Pons (tissue), 1 donor: ENCODE data around the gene ADD1.
A peak's percentile ranks its signal among the peaks of the same experiment; 100 is the strongest.
"Not testable (repeated sequence)": the region's sequence is repeated elsewhere in the genome, so short reads cannot be mapped to it uniquely, and the experiment has no call there.

Experiments used
- DNase-seq: peaks from one replicate; pipeline ENCODE4 v3.0.0-alpha.2; 2016; ENCODE audit warnings: low spot score

ADD1 gene

DNA sequence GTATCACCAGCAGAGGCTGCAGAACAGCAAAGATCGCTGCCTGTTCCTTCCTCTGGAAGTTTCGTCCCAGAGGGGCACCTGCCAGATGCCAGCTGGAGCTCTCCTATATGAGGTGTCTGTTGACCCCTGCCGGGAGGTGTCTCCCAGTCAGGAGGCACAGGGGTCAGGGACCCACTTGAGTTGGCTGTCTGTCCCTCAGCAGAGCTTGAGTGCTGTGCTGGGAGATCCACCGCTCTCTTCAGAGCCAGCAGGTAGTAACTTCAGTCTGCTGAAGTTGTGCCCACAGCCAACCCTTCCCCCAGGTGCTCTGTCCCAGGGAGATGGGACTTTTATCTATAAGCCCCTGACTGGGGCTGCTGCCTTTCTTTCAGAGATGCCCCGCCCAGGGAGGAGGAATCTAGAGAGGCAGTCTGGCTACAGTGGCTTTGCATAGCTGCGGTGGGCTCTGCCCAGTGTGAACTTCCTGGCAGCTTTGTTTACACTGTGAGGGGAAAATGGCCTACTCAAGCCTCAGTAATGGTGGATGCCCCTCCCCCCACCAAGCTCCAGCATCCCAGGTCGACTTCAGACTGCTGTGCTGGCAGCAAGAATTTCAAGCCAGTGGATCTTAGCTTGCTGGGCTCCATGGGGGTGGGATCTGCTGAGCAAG lies 78.9 kb downstream of the ADD1 start:
- not testable (repeated sequence) for DNase-seq

DNA sequence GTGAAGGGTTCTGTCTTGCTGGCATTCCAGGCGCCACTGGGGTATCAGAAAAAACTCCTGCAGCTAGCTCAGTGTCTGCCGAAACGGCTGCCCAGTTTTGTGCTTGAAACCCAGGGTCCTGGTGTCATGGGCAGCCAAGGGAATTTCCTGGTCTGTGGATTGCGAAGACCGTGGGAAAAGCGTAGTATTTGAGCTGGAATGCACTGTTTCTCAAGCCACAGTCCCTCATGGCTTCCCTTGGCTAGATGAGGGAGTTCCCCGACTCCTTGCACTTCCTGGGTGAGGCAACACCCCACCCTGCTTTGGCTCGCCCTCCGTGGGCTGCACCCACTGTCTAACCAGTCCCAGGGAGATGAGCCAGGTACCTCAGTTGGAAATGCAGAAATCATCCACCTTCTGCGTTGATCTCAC lies 79.5 kb downstream of the ADD1 start:
- no peak for DNase-seq

DNA sequence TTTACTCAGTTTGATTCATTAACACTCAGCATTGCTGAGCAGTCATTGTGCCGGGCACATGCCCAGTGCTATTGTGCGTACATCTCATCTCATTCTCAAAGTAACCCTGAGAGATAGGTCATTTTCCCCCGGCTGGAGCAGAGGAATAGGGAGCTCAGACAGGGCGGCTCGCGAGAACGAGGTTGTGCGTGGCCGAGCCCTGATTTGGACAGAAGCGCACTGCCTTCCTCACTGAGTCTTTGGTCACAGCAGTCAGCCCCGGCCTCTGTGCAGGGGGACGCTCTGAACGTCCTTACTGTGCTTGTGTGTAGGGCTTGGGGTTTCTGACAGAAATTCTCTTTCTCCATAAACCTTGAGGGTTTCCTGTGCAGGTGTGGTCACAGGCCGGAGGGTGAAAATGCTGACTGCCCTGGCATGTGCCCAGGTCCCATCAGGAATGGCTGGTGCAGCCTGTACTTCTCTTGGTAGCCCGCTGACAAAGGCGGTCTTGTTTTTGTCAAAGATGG lies 80.1 kb downstream of the ADD1 start:
- peak; percentile 34 for DNase-seq

DNA sequence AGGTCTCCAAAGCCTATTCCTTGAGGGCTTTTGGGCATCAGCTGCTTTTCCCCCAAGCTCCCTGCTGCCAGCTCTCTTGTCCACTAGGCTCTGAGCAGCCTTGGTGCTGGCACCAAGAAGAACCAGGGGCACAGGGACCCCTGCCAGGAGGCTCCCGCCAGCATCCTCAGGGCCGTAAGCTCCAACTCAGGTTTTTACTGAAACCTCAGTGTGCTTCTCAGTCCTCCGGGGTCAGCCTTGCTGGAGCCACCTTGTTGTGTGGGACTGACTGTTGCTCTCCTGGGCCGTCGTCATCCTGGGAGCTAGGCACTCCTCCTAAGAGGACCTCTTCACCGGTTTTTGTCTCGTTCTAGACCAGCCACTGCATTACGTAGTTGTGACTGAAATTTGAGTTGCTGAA lies 80.6 kb downstream of the ADD1 start:
- DNase-seq, result no peak

DNA sequence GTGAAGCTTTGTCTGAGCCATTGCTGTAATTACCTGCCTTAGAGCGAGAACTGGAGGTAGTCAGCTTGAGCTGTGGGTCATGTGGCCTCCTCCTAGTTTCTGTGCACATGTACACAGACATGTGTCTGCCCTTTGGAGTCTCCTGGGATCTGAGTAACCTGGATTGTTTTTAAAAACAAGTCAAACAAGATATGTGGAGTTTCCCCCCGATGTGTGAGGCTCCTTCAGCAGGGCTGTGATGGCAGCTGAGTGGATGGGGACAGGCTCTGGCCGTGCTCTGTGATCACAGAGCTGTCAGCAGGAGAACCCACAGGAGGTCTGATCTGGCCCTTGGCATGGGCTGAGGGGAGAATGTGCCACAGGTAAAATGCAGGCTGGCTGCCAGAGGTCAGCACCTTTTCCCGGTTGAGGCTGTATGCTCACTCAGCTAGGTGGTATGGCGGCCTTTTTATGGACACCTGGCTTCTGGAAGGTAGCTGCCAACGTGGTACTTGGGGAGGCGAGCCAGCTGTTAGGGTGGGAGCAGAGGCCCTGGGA lies 81.2 kb downstream of the ADD1 start:
- DNase-seq, result no peak

DNA sequence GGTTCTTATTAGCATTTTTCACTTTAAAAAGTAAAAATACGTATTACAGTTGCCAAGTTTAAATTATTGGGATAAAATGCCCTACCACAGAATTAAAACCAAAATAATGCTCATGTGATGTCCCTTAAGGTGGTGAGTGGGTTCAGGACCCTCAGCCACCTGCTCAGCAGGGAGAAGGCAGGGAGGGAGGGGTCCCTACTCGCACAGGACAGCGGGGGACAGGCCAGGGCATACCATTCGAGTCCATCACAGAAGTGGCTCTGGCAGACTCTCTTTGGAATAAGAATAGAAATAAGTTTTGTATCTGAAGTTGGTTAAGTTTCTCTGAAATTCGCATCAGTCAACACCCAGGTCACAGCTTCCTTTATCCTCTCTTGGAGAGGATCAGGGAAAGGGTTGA lies 81.9 kb downstream of the ADD1 start:
- no peak for DNase-seq

DNA sequence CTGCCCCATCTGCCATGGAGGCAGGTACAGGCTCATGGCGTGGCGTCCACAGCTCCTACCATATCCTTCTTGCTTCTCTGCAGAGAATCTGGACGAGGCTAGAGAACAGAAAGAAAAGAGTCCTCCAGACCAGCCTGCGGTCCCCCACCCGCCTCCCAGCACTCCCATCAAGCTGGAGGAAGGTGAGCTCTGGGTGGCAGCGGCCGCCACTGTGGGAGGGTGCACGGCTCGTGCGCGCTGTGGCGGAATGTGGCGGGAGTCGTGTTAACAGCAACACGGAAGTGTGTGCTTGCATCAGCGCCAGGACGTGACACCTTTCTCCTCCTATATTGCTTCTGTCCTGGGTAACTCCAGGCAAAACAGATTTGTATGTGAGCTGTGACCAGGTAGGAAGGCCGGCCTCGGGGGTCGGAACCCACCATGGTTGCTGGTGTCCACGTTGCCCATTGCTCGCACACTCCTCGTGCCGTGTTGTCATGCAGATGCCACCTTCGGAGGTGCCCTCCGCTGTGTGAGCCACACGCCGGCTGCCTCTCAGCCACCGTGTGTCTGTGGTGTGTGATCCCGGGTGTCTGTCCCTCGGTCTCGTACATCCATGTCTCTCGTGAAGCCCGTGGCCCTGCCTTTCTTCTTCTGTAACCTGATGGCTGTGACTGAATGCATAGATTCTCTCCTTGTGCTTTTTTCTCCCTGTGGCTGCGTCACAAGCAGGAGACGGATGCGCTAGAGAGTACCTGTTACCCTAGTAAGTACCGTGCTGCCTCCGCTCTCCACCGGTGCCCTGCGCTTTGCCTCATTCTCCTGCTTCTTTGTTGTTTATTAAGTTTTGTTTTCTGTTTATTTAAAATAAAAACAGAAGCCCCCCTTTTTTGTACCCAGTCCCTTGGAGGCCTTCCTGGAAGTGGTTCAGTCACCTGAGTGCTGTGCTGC lies 82.6 kb downstream of the ADD1 start:
- no peak for DNase-seq

DNA sequence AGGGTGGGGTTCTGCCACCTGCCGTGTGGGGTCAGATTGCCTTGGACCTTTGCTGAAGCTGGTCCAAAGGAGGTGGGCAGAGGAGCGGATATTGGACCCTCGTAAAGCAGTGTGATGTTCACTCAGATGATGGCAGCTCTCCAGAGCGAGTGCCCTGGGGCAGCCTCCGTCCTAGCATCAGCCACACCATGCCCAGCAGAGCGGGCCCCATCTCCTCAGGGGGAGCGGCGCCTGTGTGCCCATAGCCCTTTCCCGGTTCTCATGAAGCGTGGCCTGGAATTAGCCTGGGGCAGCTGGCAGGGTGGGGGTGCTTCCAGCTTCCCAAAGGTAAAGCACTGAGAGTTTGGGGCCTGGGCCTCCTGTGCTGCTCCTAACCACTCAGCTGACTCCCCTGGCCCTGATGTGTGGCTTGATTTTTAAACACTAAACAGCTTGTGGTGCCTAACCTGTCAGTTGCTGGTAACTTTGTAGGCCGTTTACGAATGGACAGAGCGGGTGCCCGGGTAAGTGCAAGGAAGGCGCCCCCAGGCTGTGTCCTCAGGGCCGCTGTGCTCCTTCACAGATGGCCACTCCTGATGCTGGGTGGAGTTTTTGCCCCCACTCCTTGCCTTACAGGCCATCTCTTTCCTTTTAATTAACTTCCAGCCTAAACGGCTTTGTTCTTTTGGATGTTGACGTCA lies 83.5 kb downstream of the ADD1 start:
- no peak for DNase-seq

DNA sequence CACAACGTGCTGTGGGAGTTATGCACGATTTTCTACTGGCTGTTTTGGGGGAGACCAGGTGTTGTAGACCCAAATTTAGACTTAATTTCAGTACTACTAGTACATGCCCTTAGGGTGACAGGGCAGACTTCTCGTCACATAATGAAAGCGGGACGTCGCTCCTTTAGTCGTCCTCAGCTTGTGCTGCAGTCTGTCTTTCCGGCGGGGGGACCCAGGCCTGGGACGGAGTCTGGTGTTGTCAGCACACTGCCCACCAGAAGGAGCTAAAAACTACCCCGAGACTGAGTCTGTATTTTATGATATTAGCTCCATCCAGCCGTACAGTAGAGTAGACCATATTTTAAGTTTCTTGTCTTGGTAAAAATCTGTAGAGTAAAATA lies 84.0 kb downstream of the ADD1 start:
- DNase-seq, result no peak

DNA sequence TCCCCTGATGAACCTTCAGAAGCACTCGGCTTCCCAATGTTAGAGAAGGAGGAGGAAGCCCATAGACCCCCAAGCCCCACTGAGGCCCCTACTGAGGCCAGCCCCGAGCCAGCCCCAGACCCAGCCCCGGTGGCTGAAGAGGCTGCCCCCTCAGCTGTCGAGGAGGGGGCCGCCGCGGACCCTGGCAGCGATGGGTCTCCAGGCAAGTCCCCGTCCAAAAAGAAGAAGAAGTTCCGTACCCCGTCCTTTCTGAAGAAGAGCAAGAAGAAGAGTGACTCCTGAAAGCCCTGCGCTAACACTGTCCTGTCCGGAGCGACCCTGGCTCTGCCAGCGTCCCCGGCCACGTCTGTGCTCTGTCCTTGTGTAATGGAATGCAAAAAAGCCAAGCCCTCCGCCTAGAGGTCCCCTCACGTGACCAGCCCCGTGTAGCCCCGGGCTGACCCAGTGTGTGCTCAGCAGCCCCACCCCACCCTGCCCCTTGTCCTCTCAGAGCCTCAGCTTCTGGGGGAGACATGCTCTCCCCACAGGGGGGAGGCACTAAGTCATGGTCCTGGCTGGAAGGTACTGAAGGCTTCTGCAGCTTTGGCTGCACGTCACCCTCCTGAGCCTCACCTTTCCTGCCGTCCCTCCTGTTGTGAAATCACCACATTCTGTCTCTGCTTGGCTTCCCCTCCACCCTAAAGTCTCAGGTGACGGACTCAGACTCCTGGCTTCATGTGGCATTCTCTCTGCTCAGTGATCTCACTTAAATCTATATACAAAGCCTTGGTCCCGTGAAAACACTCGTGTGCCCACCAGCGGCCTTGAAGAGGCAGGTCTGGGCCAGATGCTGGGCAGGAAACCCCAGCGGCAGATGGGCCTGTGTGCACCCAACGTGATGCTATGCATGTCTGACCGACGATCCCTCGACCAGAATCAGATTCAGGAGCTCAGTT lies 84.9 kb downstream of the ADD1 start:
- DNase-seq, result no peak

DNA sequence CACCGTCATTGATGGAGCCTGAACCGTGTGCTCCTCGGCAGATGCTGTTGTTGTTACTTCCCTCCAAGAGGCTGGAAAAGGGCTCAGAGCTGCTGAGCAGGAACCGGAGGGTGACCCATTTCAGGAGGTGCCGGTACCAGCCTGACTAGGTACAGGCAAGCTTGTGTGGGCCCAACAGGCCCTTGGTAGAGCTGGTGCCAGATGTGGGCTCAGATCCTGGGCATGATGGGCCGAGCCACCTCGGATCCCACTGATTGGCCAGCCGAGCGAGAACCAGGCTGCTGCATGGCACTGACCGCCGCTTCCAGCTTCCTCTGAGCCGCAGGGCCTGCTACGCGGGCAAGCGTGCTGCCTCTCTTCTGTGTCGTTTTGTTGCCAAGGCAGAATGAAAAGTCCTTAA lies 85.8 kb downstream of the ADD1 start:
- no peak for DNase-seq

DNA sequence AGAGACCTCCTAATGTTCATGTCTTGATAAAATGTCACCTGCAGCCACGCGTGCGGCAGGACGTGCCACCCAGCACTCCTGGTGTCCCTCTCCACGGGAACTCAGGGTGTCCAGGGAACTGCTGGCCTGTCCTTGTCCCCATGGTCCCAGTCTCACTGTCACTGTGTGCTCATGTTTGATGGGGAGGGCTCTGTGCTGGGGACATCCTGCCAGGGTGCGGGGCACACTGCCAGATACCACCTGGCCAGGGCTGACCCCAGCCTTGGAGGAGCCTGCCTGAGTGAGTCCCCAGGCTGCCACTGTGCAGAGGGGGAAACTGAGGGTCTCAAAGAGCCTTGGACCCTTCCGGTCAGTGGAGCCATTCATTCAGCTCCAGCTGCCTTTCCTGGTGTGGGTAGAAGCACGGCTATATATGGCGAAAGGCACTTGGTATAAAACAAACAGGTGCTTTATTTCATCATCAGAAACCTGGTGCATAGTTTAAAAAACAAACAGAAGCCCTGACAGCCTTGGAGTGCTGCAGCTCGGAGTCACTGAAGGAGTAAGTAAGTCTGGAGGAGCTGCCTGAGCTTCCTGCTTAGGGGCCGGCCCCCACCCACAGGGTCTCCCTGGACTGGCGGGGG lies 86.6 kb downstream of the ADD1 start:
- no peak for DNase-seq

DNA sequence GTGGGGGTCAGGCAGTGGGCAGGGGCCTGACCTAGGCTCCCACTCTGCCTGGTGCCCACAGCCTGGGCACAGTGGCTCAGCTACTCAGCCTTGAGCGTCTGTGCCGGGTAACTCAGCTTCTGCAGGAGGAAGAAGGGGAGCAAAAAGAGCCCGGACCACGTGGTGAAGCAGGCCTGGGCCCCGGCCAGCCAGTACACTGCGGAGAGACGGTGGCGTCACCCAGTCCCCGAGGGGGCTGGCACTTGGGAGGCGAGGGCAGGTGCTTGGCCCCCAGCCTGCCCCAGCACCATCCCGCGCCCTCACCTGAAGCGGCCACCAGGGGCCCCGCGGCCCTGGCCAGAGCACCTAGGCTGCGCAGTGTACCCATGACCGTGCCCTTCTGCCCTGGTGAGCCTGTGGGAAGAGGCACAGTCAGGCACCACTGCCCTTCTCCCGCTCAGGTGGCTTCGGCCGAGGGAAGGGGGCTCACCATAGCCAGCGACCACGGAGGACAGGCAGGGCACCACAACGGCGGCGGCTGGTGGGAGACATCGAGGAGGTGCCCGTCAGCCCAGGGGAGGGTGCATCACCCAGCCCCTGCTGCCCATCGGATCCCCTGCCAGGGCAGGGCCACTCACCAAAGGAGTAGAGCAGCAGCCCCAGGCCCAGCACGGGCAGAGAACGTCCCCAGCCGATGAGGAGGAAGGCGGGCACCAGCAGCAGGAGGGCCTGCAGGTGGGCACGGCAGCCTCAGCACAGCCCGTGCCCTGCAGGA lies 87.3 kb downstream of the ADD1 start:
- no peak for DNase-seq

DNA sequence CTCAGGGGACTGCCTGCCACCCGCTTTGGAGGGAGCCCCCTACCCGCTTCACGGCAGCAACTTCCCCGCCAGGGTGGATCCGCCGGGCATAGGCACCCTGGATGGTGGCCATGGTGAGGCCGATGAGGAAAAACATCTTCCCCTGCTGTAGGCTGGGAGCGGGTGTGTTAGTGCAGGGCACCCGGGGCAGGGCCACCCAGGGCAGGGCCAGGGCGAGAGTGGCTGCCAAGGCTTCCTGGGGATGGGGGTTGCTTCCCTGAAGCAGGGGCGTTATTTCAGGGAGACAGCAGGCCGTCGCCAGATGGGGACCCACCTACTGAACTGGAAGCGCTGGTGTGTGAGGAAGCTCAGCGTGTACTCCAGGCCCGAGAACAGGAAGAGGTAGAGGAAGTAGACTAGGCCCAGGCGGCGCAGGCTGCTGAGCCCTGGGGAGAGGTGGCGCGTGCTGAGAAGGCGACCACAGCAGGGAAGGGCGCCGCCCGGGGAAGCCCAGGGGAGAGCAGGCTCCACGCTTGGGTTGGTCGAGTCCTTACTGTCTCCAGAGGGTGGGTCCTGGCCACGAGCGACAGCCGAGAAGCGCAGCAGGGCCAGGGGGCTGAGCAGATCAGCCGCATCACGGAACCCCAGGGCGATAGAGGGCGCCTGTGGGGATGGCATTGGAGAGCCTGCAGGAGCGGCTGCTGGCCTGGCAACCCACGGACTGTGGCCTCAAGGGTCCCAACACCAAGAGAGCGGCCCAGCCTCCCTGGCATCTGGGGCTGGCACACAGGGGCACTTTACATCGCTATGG lies 88.1 kb downstream of the ADD1 start:
- no peak for DNase-seq

DNA sequence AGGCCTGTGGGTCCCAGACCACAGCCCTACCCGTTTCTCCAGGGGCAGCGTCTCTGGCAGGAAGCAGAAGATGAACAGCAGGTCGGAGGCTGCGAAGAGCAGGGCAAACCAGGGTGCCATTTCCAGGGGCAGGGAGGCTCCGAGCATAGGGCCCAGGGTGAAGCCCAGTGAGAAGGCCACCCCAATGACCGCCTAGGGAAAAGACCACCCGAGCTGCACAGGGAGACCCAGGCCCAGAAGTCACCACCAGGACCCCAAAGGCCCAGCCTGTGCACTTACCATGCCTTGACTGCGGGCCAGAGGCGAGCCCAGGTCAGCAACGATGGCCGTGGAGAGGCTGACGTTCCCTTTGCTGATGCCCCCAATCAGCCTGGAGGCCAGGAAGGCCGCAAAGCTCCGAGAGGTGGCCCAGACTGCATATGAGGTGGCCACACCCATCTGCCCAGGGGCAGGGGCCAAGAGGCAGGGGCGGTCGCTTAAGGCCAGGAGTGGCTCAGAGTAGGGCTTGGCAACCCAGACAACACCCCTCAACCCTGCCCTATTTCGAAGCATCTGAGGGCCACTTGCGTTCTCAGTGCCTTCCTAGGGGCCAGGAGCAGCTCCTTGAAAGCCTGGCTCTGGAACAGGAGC lies 88.8 kb downstream of the ADD1 start:
- no peak for DNase-seq

DNA sequence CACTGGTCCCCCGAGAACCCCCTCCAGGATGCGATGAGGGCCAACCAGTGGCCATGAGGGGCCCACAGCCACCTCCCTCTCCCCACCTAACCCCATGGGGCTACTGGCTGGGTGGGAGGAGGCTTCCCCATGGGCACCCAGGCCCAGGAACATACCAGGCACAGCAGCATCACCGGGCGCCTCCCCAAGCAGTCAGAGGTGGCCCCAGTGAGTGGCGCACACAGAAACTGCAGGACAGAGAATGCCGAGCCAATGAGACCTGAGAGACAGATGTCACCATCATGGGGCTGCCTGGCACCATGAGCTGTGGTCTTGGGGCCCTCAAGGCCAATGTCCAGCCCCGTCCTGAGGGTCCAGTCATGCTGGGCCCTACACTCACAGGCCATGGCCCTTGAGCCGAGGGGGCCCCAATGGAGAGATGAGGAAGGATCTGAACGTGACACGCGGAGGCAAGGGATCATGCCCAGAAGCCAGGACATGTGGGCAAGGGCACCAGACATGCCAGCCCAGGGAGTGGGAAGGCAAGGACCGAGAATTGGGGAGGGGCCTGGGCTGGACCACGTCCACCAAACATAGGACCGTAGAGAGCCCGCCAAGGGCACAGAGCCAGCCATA lies 89.4 kb downstream of the ADD1 start:
- no peak for DNase-seq

DNA sequence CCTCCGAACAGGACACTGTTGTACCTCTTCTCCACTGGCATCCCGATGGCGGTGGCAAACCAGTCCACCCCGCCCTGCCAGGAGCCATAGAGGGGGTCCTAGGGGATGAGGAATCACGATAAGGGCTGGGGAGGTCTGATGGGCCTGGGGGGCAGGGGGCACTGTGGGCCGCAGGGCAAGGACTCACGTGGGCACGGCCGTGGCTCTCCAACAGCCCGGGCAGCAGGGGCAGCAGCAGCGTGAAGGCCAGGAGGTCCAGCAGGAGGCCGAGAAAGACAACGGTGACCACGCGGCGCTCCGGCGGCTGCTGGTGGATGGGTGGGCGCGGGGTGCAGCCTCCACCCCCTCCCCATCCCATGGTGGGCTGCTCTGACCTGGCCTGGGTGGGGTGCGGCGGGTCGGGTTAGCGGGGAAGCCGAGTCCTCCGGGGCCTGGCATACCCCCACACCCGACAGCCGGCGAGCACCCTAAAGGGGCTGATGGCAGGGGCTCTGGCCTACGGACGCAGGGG lies 90.0 kb downstream of the ADD1 start:
- DNase-seq, result no peak
